Aorta (tissue), 5 donors: Measurements from ENCODE around the gene IMMT. TPM values are rescaled to one million over a fixed set of nuclear protein-coding genes. Genes with fewer than 3 reads are reported as not detected.

Source experiments
- ATAC-seq: fragments of 200-7000 bp; cut with Tn5 transposase; one replicate; pipeline ENCODE4 v1.9.1; 2022; ENCODE audit warnings: moderate library complexity; ENCODE audit not compliant: low FRiP score
- DNase-seq, 2 donors: peaks; one replicate each; pipeline ENCODE4 v3.0.0-alpha.2; 2020
- H3K27ac ChIP-seq, 2 donors: one replicate each; pipeline ENCODE4 v1.5.1; 2013; ENCODE audit warnings: low read length in 2 of 2, mild to moderate bottlenecking in 2 of 2, moderate library complexity in 2 of 2, control low read depth in 1 of 2, inconsistent platforms in 1 of 2, low read depth in 1 of 2
- H3K27me3 ChIP-seq, 2 donors: one replicate each; pipeline ENCODE4 v1.6.1; 2013; ENCODE audit warnings: control low read depth in 1 of 2, low read length in 1 of 2, mild to moderate bottlenecking in 1 of 2, moderate library complexity in 1 of 2; ENCODE audit not compliant: insufficient read depth in 2 of 2, control insufficient read depth in 1 of 2
- H3K36me3 ChIP-seq, 2 donors: one replicate each; pipeline ENCODE4 v1.6.1; 2013; ENCODE audit warnings: control low read depth in 1 of 2, low read length in 1 of 2, mild to moderate bottlenecking in 1 of 2; ENCODE audit not compliant: insufficient read depth in 2 of 2, control insufficient read depth in 1 of 2
- H3K4me1 ChIP-seq, 2 donors: one replicate each; pipeline ENCODE4 v1.6.1; 2013; ENCODE audit warnings: low read length in 2 of 2, control low read depth in 1 of 2, mild to moderate bottlenecking in 1 of 2, moderate library complexity in 1 of 2; ENCODE audit not compliant: insufficient read depth in 2 of 2, control insufficient read depth in 1 of 2
- H3K4me3 ChIP-seq, 2 donors: one replicate each; pipeline ENCODE4 v1.5.1; 2013; ENCODE audit warnings: low read length in 2 of 2, control low read depth in 1 of 2, mild to moderate bottlenecking in 1 of 2
- H3K9me3 ChIP-seq: one replicate; pipeline ENCODE4 v1.6.1; 2013; ENCODE audit warnings: mild to moderate bottlenecking, low read length; ENCODE audit not compliant: control insufficient read depth
- WGBS, 2 donors: extraction: QIAGEN DNeasy Blood & Tissue Kit; methylation state at CpG; one replicate each; pipeline ENCODE4 v1.1.7; 2013; 5-methylcytosine and 5-hydroxymethylcytosine counted together
- intact Hi-C, 2 donors: fragments of 100-400 bp; cut with DNase I; formaldehyde crosslinking; loops; one replicate each; pipeline versions ENCODE4 v1.14.2 to v1.15.0; 2022
- polyA plus RNA-seq, 2 donors: library from polyadenylated mRNA; stranded (reverse); fragments of 200-250 nt; gene quantifications; one replicate each; pipeline ENCODE4 v1.2.3, GENCODE V29; 2013
- total RNA-seq, 2 donors: library from RNA; stranded (reverse); fragmentation: NEBNext Ultra II Directional; extraction: Animal tissue kit (Norgen Biotek cat#: 25700); gene quantifications; one replicate each; pipeline ENCODE4 v1.2.1, GENCODE V29; 2021
- donor health status: healthy with polysubstance abuse.
- donor health status: Bipolar disorder and iron deficiency.
- donor health status: DM: no; HTN: no; CAD: no.
- donor health status: DM: no; HTN: no; CAD: no.
- donor health status: DM: yes; HTN: yes; CAD: no.

Gene IMMT
- total and polyA plus RNA-seq, 4 donors: 34.7 to 81.2 (median 57.9) TPM

- intact Hi-C loops: no loop called here
- H3K27ac ChIP-seq: no peak overlapping the region
- H3K27me3 ChIP-seq: no peaks in the 10 kb centered on the region
- ATAC-seq: no peak
- no peaks in the 10 kb centered on the region for H3K4me1 ChIP-seq
- no peak for DNase-seq
- no peaks in the 10 kb centered on the region for H3K9me3 ChIP-seq
- 79 to 85% methylated on average over 2 of the region's 2 CpGs for WGBS, 2 donors
- no peak overlapping the region for H3K4me3 ChIP-seq
- H3K36me3 ChIP-seq: peaks cover 10 to 13% of the 10 kb centered on the region in 2 donors
Observed at GRCh38 chr2:86157009-86157556, 38.2 kb downstream of the IMMT start.

DNA sequence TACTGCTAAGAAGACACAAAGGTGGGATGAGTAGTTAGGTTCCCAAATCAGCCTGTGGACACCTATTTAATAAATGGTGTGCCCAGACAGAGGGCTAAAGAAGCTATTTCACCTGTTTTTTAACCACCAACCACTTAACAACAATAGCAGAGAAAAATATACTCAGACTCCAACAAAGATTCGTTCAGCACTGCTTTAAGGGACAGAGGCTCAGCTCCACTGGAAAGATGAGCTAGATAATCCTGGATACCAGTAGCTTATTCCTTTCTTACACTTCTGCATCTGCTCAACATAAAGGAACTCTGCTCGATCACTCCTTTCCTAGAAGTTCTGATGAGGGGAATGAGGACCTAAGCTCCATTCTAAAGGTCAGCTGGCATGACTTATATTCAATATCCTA lies 44.8 kb downstream of the IMMT start:
- Histone ChIP-seq H3K27ac (no peak overlapping the region), H3K27me3 (no peaks in the 10 kb centered on the region), H3K36me3 (peaks cover 8 to 10% of the 10 kb centered on the region in 2 donors), H3K4me3 (no peak overlapping the region), H3K4me1 (no peaks in the 10 kb centered on the region), H3K9me3 (no peaks in the 10 kb centered on the region)
- WGBS, 2 donors: 85 to 90% methylated on average over 2 of the region's 2 CpGs
- DNase-seq: no peak
- no peak for ATAC-seq
- intact Hi-C loops: no loop called here

- H3K27me3 ChIP-seq: no peaks in the 10 kb centered on the region
- no peak overlapping the region for H3K4me3 ChIP-seq
- peaks cover 11 to 16% of the 10 kb centered on the region in 2 donors for H3K36me3 ChIP-seq
- H3K9me3 ChIP-seq: no peaks in the 10 kb centered on the region
- 86 to 87% methylated on average over 2 of the region's 2 CpGs for WGBS, 2 donors
- DNase-seq (no peak), ATAC-seq (no peak)
- no peak overlapping the region for H3K27ac ChIP-seq
- no peaks in the 10 kb centered on the region for H3K4me1 ChIP-seq
- intact Hi-C loops: no loop called here
Observed at GRCh38 chr2:86147793-86148192, 47.5 kb downstream of the IMMT start.

DNA sequence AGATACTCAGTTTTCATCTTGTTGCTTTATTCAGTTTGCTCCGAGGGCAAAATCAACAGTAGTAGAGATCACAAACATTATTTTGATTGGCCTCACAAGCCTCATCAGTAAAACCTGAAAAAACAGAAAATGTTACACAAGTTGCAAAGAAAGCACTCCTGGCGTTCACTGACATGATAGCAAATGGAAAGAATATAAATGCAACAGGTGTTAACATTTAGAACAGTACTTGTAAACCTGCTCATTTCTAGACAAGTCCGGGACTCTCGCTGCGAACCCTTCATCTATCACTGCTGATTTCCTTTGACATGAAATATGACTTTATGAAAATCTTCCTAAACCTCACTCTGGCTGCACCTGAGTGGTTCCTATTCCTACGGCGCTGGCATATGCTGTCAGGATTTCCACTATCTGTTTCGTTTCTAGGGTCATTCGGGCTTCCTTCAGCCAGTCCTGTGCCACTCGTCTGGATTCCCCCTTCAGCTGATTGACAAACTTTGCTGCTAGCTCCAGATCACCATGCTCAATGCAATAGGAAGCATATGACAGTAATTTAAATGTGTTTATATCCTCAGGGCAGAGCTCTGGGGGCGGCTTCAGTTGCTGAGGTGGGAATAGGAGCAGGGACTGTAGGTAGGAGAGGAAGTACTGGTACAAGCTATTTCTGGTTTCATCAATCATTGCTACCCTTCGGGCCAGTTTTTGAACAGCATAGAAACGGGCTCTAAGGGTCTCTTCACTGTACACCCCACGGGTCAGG lies 51.2 kb downstream of the IMMT start:
- no peaks in the 10 kb centered on the region for H3K9me3 ChIP-seq
- DNase-seq (no peak), ATAC-seq (no peak)
- H3K4me1 ChIP-seq: no peaks in the 10 kb centered on the region
- intact Hi-C loops: no loop called here
- H3K27me3 ChIP-seq: no peaks in the 10 kb centered on the region
- H3K36me3 ChIP-seq: peaks cover 11 to 16% of the 10 kb centered on the region in 2 donors
- WGBS, 2 donors: 74 to 76% methylated on average over 14 of the region's 14 CpGs
- no peak overlapping the region for H3K27ac ChIP-seq
- H3K4me3 ChIP-seq: no peak overlapping the region

DNA sequence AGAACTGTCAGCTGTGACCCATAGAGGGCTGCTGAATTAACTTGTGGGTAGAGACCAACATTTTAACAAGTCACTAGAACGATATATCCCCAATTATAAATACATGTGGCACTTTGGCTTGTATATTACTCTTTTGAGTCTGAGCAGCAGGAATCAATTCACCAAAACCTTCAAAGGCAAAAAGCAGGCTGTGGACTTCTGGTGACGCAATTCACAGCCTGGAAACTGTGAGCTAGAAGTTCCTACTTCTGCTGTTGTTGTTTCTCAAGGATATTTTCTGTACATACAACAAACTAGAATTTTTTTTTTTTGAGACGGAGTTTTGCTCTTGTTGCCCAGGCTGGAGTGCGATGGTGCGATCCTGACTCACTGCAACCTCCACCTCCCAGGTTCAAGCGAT lies 52.0 kb downstream of the IMMT start:
- Histone ChIP-seq H3K9me3 (no peaks in the 10 kb centered on the region), H3K36me3 (peaks cover 12 to 17% of the 10 kb centered on the region in 2 donors), H3K4me3 (no peak overlapping the region), H3K4me1 (no peaks in the 10 kb centered on the region), H3K27ac (no peak overlapping the region), H3K27me3 (no peaks in the 10 kb centered on the region)
- no peak for ATAC-seq
- DNase-seq: no peak
- WGBS, 2 donors: 87 to 90% methylated on average over 6 of the region's 6 CpGs
- intact Hi-C loops: no loop called here

GRCh38 chr2:86142436-86143257 lies 52.6 kb downstream of the IMMT start:
- Histone ChIP-seq H3K36me3 (peaks cover 15 to 17% of the 10 kb centered on the region in 2 donors), H3K27me3 (no peaks in the 10 kb centered on the region), H3K9me3 (no peaks in the 10 kb centered on the region), H3K27ac (no peak overlapping the region), H3K4me1 (no peaks in the 10 kb centered on the region), H3K4me3 (no peak overlapping the region)
- DNase-seq (no peak), ATAC-seq (no peak)
- WGBS, 2 donors: 61 to 80% methylated on average over 3 of the region's 3 CpGs
- intact Hi-C loops: no loop called here

DNA sequence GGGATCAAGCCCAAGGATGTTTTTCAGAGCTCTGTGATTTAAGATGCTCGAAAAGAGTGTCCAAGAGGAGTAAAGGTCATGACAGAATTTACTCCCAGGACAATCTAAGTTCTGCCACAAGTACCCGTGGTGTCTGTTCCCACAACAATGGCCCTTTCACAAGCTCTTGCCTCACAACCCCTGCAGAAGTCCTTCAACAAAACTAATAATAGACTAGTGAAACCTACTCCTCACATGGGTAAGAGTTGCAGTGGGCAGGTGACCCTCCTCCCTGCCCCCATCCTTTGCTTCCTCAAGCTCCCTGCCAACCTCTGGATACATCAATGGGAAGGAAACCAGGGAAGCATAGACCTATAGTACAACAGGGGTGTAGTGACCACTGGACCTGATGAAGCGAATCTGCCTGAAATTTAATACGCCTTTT lies 54.3 kb downstream of the IMMT start:
- Histone ChIP-seq H3K4me1 (no peaks in the 10 kb centered on the region), H3K27ac (no peak overlapping the region), H3K4me3 (no peak overlapping the region), H3K9me3 (no peaks in the 10 kb centered on the region), H3K36me3 (peaks cover 15 to 22% of the 10 kb centered on the region in 2 donors), H3K27me3 (no peaks in the 10 kb centered on the region)
- ATAC-seq (no peak), DNase-seq (no peak)
- 75 to 81% methylated on average over 4 of the region's 4 CpGs for WGBS, 2 donors
- intact Hi-C loops: no loop called here

DNA sequence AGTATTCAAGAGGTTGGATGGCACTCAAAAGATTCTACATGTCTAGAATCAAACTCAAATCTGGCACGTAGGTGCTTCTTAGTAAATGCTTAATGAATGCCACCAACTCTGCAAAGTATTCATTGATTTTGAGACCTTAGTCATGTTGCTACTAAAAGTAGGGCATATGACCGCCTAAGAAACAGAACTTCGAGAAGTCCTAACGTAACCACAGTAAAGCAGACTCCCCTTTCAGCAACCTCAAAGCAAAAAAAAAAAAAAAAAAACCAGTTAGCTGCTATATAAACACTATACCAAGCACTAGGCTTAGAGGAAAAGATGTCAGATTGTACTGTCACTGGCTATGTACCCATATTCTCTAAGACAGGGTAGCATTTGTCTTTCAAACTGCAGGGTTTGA lies 55.3 kb downstream of the IMMT start:
- no peaks in the 10 kb centered on the region for H3K27me3 ChIP-seq
- DNase-seq: no peak
- no peaks in the 10 kb centered on the region for H3K4me1 ChIP-seq
- intact Hi-C loops: no loop called here
- WGBS, 2 donors: 87 to 90% methylated on average over 4 of the region's 4 CpGs
- H3K4me3 ChIP-seq: no peak overlapping the region
- no peak for ATAC-seq
- no peaks in the 10 kb centered on the region for H3K9me3 ChIP-seq
- peaks cover 12 to 24% of the 10 kb centered on the region in 2 donors for H3K36me3 ChIP-seq
- no peak overlapping the region for H3K27ac ChIP-seq
